PC-3 (cell line): ENCODE results near the gene GJA3.

Experiments used
- CTCF ChIP-seq: fragments of 300-600 bp; sonication (generic); conservative IDR thresholded peaks from 2 replicates; pipeline ENCODE4 v1.5.1; 2017; ENCODE audit warnings: antibody characterized with exemption, low read depth, mild to moderate bottlenecking, low read length
- EZH2 ChIP-seq: fragments of 300-600 bp; sonication (generic); IDR thresholded peaks from one replicate; pipeline ENCODE4 v1.6.1; 2017; ENCODE audit warnings: antibody characterized with exemption, mild to moderate bottlenecking, low read length; ENCODE audit not compliant: unreplicated experiment

- TF ChIP-seq CTCF (no peak), EZH2 (no peak)
Measured at GRCh38 chr13:20119960-20120359, 40.9 kb downstream of the GJA3 start.
